Spleen (tissue), 11 donors: ENCODE results near the gene TSHZ2. TPM values are rescaled to one million over a fixed set of nuclear protein-coding genes. Genes with fewer than 3 reads are reported as not detected.

Source experiments
- DNase-seq: peaks from one replicate; pipeline ENCODE4 v3.0.0-alpha.2; 2020
- H3K27ac ChIP-seq, 8 donors: fragments of 200-600 bp; sonication (generic) in 7 of 8; 1 replicate in 4 of 8; 2 replicates in 4 of 8; pipeline versions ENCODE4 v1.5.0 to v1.8.0; 2016 to 2021; ENCODE audit warnings: inconsistent platforms in 4 of 8, mild to moderate bottlenecking in 4 of 8, moderate library complexity in 1 of 8
- H3K27me3 ChIP-seq, 7 donors: fragments of 200-600 bp; sonication (generic) in 6 of 7; replicated peaks in 1 of 7; 1 replicate in 4 of 7; 2 replicates in 3 of 7; pipeline versions ENCODE4 v1.5.0 to v1.8.0; 2016 to 2021; ENCODE audit warnings: inconsistent platforms in 3 of 7, mild to moderate bottlenecking in 1 of 7
- H3K36me3 ChIP-seq, 6 donors: fragments of 200-600 bp; sonication (generic) in 5 of 6; 1 replicate in 4 of 6; 2 replicates in 2 of 6; pipeline versions ENCODE4 v1.5.0 to v1.8.0; 2016 to 2021; ENCODE audit warnings: inconsistent platforms in 2 of 6
- H3K4me1 ChIP-seq, 6 donors: fragments of 200-600 bp; sonication (generic) in 5 of 6; 1 replicate in 3 of 6; 2 replicates in 3 of 6; pipeline versions ENCODE4 v1.5.0 to v1.8.0; 2016 to 2021; ENCODE audit warnings: inconsistent platforms in 3 of 6
- H3K4me3 ChIP-seq, 8 donors: fragments of 200-600 bp; sonication (generic) in 7 of 8; 1 replicate in 4 of 8; 2 replicates in 4 of 8; pipeline versions ENCODE4 v1.5.0 to v1.8.0; 2016 to 2021; ENCODE audit warnings: inconsistent platforms in 4 of 8, mild to moderate bottlenecking in 4 of 8, moderate library complexity in 2 of 8
- H3K9me3 ChIP-seq, 8 donors: fragments of 200-600 bp; sonication (generic) in 7 of 8; 1 replicate in 4 of 8; 2 replicates in 4 of 8; pipeline versions ENCODE4 v1.5.0 to v1.8.0; 2016 to 2021; ENCODE audit warnings: inconsistent platforms in 4 of 8
- CTCF ChIP-seq, 11 experiments: fragments of 200-600 bp in 7 of 11; fragments of 450-650 bp in 4 of 11; sonication (generic) in 4 of 11; IDR thresholded peaks in 8 of 11; conservative IDR thresholded peaks in 3 of 11; 1 replicate in 7 of 11; 2 replicates in 4 of 11; pipeline versions ENCODE4 v1.4.0 to v1.8.0; 2016 to 2021; ENCODE audit warnings: antibody characterized with exemption in 11 of 11, inconsistent platforms in 4 of 11, mild to moderate bottlenecking in 1 of 11
- POLR2A ChIP-seq, 3 donors: fragments of 450-650 bp; IDR thresholded peaks; one replicate each; pipeline ENCODE4 v1.5.1; 2017; ENCODE audit warnings: antibody characterized with exemption in 3 of 3, mild to moderate bottlenecking in 1 of 3
- POLR2AphosphoS5 ChIP-seq, 3 donors: sonication (generic); formaldehyde crosslinking; IDR thresholded peaks; one replicate each; pipeline ENCODE4 v1.5.1; 2017; ENCODE audit warnings: antibody characterized with exemption in 3 of 3
- WGBS, 5 donors: extraction: QIAGEN DNeasy Blood & Tissue Kit in 3 of 5; methylation state at CpG; one replicate each; pipeline versions ENCODE4 v1.1.5 to v1.1.7; 2013 to 2018; 5-methylcytosine and 5-hydroxymethylcytosine counted together
- intact Hi-C: fragments of 100-400 bp; cut with DNase I; formaldehyde crosslinking; loops from one replicate; pipeline ENCODE4 v1.15.0; 2023; ENCODE audit warnings: low total_unique reads
- polyA plus RNA-seq, 3 donors: library from polyadenylated mRNA; stranded (reverse); fragments of 200-250 nt; gene quantifications; one replicate each; pipeline ENCODE4 v1.2.1, GENCODE V29; 2013
- total RNA-seq, 7 donors: library from RNA; depleted of rRNA in 3 of 7; stranded (reverse); fragments of >200 nt in 3 of 7; fragmentation: NEBNext Ultra II Directional in 4 of 7; extraction: Animal tissue kit (Norgen Biotek cat#: 25700) in 4 of 7; gene quantifications; one replicate each; pipeline versions ENCODE4 v1.1.0 to v1.2.1, GENCODE V29; 2016 to 2021
- donor health status: healthy with polysubstance abuse.
- donor health status: DM: no; HTN: no; CAD: no; lungs with moderate emphysema.
- donor health status: DM: no; HTN: no; CAD: no.
- donor health status: Bipolar disorder and iron deficiency.
- donor health status: healthy.
- donor health status: DM: no; HTN: no; CAD: no.
- donor health status: DM: yes; HTN: yes; CAD: no.

The TSHZ2 gene
- total and polyA plus RNA-seq, 10 donors = 0.86 to 19.2 (median 15.7) TPM

GRCh38 chr20:53495398-53496092 is 523.4 kb downstream of the TSHZ2 start:
- Histone ChIP-seq H3K36me3 (no peaks in the 10 kb centered on the region), H3K27ac (no peak overlapping the region), H3K9me3 (peaks cover 0 to 7% (median 0%) of the 10 kb centered on the region in 8 donors), H3K4me3 (no peak overlapping the region), H3K4me1 (peaks cover 0 to 3% (median 0%) of the 10 kb centered on the region in 6 donors), H3K27me3 (peaks cover 0 to 10% (median 0%) of the 10 kb centered on the region in 7 donors)
- DNase-seq = no peak
- 52 to 71% (median 63%) methylated on average over 14 of the region's 14 CpGs for whole genome bisulfite sequencing, 5 donors
- TF ChIP-seq POLR2A (IDR thresholded peaks at IDR 0.05) = no peak
- TF ChIP-seq CTCF (IDR thresholded peaks at IDR 0.05 in 8 of 11, conservative IDR thresholded peaks at IDR 0.05 in 3 of 11) = no peak
- intact Hi-C loops = no loop called here

DNA sequence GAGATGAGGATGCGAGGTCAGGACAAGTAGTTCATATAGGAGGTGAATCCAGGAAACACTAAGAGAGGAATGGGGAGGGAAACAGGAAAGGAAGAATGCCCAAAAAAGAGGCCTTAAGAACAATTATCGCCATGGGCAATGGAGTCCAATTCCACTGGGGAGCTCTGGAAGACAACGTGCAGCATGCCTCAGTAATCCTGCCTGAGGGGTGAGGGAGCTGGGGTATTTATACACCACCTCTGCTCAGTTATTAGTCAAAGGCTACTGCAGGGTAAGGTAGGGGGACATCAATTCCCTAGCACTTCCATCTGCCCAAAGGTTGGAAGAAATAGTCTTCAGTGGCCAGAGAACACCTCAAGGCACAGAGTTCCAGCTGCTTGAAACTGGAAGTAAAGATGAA is 525.1 kb downstream of the TSHZ2 start:
- intact Hi-C loops = no loop called here
- Histone ChIP-seq H3K9me3 (peaks cover 0 to 7% (median 0%) of the 10 kb centered on the region in 8 donors), H3K36me3 (no peaks in the 10 kb centered on the region), H3K4me1 (peaks cover 0 to 3% (median 0%) of the 10 kb centered on the region in 6 donors), H3K27ac (no peak overlapping the region), H3K4me3 (no peak overlapping the region), H3K27me3 (peaks cover 0 to 10% (median 0%) of the 10 kb centered on the region in 7 donors)
- no peak for DNase-seq
- TF ChIP-seq CTCF (IDR thresholded peaks at IDR 0.05 in 8 of 11, conservative IDR thresholded peaks at IDR 0.05 in 3 of 11) (no peak), POLR2AphosphoS5 (IDR thresholded peaks at IDR 0.05) (no peak), POLR2A (IDR thresholded peaks at IDR 0.05) (no peak)
- 83 to 93% (median 91%) methylated on average over 3 of the region's 3 CpGs for WGBS, 5 donors

- no peaks in the 10 kb centered on the region for H3K36me3 ChIP-seq
- TF ChIP-seq CTCF (IDR thresholded peaks at IDR 0.05 in 8 of 11, conservative IDR thresholded peaks at IDR 0.05 in 3 of 11) (no peak), POLR2A (IDR thresholded peaks at IDR 0.05) (no peak), POLR2AphosphoS5 (IDR thresholded peaks at IDR 0.05) (no peak)
- H3K4me1 ChIP-seq = no peaks in the 10 kb centered on the region
- H3K27me3 ChIP-seq = peaks cover 0 to 8% (median 0%) of the 10 kb centered on the region in 7 donors
- DNase-seq = no peak
- no peak overlapping the region for H3K4me3 ChIP-seq
- peaks cover 0 to 7% (median 0%) of the 10 kb centered on the region in 8 donors for H3K9me3 ChIP-seq
- no peak overlapping the region for H3K27ac ChIP-seq
- 77 to 90% (median 86%) methylated on average over 5 of the region's 5 CpGs for WGBS, 5 donors
- intact Hi-C loops = no loop called here
Observed at GRCh38 chr20:53498341-53498740, 526.2 kb downstream of the TSHZ2 start.

- H3K27ac ChIP-seq = no peak overlapping the region
- no peak for TF ChIP-seq POLR2A (IDR thresholded peaks at IDR 0.05)
- TF ChIP-seq POLR2AphosphoS5 (IDR thresholded peaks at IDR 0.05) = no peak
- TF ChIP-seq CTCF (IDR thresholded peaks at IDR 0.05 in 8 of 11, conservative IDR thresholded peaks at IDR 0.05 in 3 of 11) = no peak
- intact Hi-C loops = no loop called here
- DNase-seq = no peak
- H3K4me1 ChIP-seq = no peaks in the 10 kb centered on the region
- no peaks in the 10 kb centered on the region for H3K27me3 ChIP-seq
- no peak overlapping the region for H3K4me3 ChIP-seq
- H3K9me3 ChIP-seq = peaks cover 0 to 7% (median 0%) of the 10 kb centered on the region in 8 donors
- H3K36me3 ChIP-seq = no peaks in the 10 kb centered on the region
Observed at GRCh38 chr20:53500651-53501050, 528.5 kb downstream of the TSHZ2 start.
